Measurements from ENCODE around the gene PRKX. TPM values are rescaled to one million over a fixed set of nuclear protein-coding genes. Genes with fewer than 3 reads are reported as not detected.
"Not testable (repeated sequence)": the region's sequence is repeated elsewhere in the genome, so short reads cannot be mapped to it uniquely, and the experiment has no call there.

The PRKX gene
- total RNA-seq, 1 donor from 2014 or later, result 27.3 TPM

- Histone ChIP-seq H3K4me1 (no peaks in the 10 kb centered on the region), H3K4me3 (peak overlapping the region; percentile 41), H3K27ac (peak overlapping the region; percentile 76), H3K36me3 (no peaks in the 10 kb centered on the region), H3K27me3 (ENCODE audit: low read depth) (no peaks in the 10 kb centered on the region), H3K9me3 (no peaks in the 10 kb centered on the region)
- DNase-seq, result no peak
- TF ChIP-seq CTCF (IDR thresholded peaks at IDR 0.05), result no peak
- peak in 1 of 2 donors; percentile 31 for ATAC-seq
- intact Hi-C loops (cut with DNase I), result no loop called here
Measured at GRCh38 chrX:3699821-3700381, 13.5 kb downstream of the PRKX start.

DNA sequence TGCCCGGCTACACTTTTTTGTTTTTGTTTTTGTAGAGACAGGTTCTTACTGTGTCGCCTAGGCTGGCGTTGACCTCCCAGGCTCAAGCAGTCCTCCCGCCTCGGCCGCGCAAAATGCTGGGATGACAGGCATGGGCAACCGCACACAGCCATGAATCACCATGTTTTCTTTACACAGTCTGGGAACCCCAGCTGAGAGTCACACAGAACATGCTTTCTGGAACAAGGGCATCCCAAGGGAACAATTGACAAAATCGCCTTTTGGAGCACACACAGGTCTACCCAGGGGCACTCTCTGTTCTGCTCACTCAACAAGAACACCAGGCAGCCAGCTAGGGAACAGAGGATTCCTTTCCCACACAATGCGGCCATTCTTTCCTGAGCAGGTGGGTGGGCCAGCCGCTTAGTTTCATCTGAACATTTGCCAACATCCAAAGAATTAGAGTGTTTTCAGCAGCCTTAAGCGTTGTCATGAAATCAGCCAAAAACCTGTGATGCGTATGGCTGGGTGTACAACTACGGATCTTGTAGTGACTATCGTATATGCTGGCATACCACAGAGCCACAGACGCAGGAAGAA, 15.7 kb downstream of the PRKX start:
- H3K4me3 ChIP-seq, result no peak overlapping the region
- no peaks in the 10 kb centered on the region for H3K27me3 ChIP-seq (ENCODE audit: low read depth)
- no peaks in the 10 kb centered on the region for H3K4me1 ChIP-seq
- no peak for TF ChIP-seq CTCF (IDR thresholded peaks at IDR 0.05)
- ATAC-seq, result peak in 1 of 2 donors; percentile 13
- intact Hi-C loops (cut with DNase I), result no loop called here
- no peak overlapping the region for H3K27ac ChIP-seq
- H3K9me3 ChIP-seq, result no peaks in the 10 kb centered on the region
- no peak for DNase-seq
- no peaks in the 10 kb centered on the region for H3K36me3 ChIP-seq

- Histone ChIP-seq H3K4me3 (no peak overlapping the region), H3K36me3 (no peaks in the 10 kb centered on the region), H3K9me3 (no peaks in the 10 kb centered on the region), H3K4me1 (no peaks in the 10 kb centered on the region), H3K27me3 (ENCODE audit: low read depth) (no peaks in the 10 kb centered on the region), H3K27ac (no peak overlapping the region)
- no peak for TF ChIP-seq CTCF (IDR thresholded peaks at IDR 0.05)
- no peak for DNase-seq
- intact Hi-C loops (cut with DNase I), result no loop called here
- ATAC-seq, result peak in 1 of 2 donors; percentile 24
Measured at GRCh38 chrX:3697220-3697684, 16.2 kb downstream of the PRKX start.

GRCh38 chrX:3695536-3695935, 17.9 kb downstream of the PRKX start:
- intact Hi-C loops (cut with DNase I), result no loop called here
- no peaks in the 10 kb centered on the region for H3K36me3 ChIP-seq
- no peak overlapping the region for H3K4me3 ChIP-seq
- ATAC-seq, result no peak
- TF ChIP-seq CTCF (IDR thresholded peaks at IDR 0.05), result no peak
- no peaks in the 10 kb centered on the region for H3K27me3 ChIP-seq (ENCODE audit: low read depth)
- no peaks in the 10 kb centered on the region for H3K4me1 ChIP-seq
- DNase-seq, result no peak
- no peaks in the 10 kb centered on the region for H3K9me3 ChIP-seq
- no peak overlapping the region for H3K27ac ChIP-seq

GRCh38 chrX:3690140-3690539, 23.3 kb downstream of the PRKX start:
- no peaks in the 10 kb centered on the region for H3K4me1 ChIP-seq
- H3K27ac ChIP-seq, result no peak overlapping the region
- ATAC-seq (no peak), DNase-seq (no peak)
- H3K27me3 ChIP-seq (ENCODE audit: low read depth), result no peaks in the 10 kb centered on the region
- no peak for TF ChIP-seq CTCF (IDR thresholded peaks at IDR 0.05)
- intact Hi-C loops (cut with DNase I), result no loop called here
- no peaks in the 10 kb centered on the region for H3K36me3 ChIP-seq
- H3K9me3 ChIP-seq, result no peaks in the 10 kb centered on the region
- no peak overlapping the region for H3K4me3 ChIP-seq

- ATAC-seq; H3K27me3 ChIP-seq (ENCODE audit: low read depth); H3K4me3 ChIP-seq; intact Hi-C loops (cut with DNase I); DNase-seq; H3K27ac ChIP-seq; H3K4me1 ChIP-seq; H3K9me3 ChIP-seq; H3K36me3 ChIP-seq: not testable (repeated sequence)
Measured at GRCh38 chrX:3683236-3683635, 30.2 kb downstream of the PRKX start.
